SK-N-SH (cell line): ENCODE measurements around the gene TRIM4. TPM values are rescaled to one million over a fixed set of nuclear protein-coding genes. Genes with fewer than 3 reads are reported as not detected.

Source experiments
- CTCF ChIA-PET: fragments of 300-600, 350-600 bp; formaldehyde crosslinking; extraction: SDS; loops from one replicate; lab custom pipeline; 2021; lab: Yijun Ruan, JAX
- POLR2A ChIA-PET: fragments of 350-600 bp; sonication (Branson Sonifier 250); formaldehyde crosslinking; extraction: SDS; loops from one replicate; lab custom pipeline; 2020; ENCODE audit warnings: antibody characterized with exemption, inconsistent platforms; lab: Yijun Ruan, JAX
- DNase-seq: peaks from one replicate; pipeline ENCODE4 v3.0.0; 2012
- H2AFZ ChIP-seq: fragments of 200-600 bp; sonication (generic); 2 replicates; pipeline ENCODE4 v1.8.1; 2016; ENCODE audit warnings: antibody characterized with exemption, mild to moderate bottlenecking, low read depth
- H3F3A ChIP-seq: fragments of 200-600 bp; sonication (generic); replicated peaks from 2 replicates; pipeline ENCODE3; 2016; ENCODE audit warnings: antibody characterized with exemption, mild to moderate bottlenecking; ENCODE audit not compliant: insufficient read depth
- H3K27ac ChIP-seq, 2 experiments: fragments of 200-500 bp in 1 of 2; fragments of 200-600 bp in 1 of 2; sonication (Bioruptor generic) in 1 of 2; sonication (generic), shearing (Covaris generic) in 1 of 2; 2 replicates each; pipeline versions ENCODE4 v1.5.1 to v1.6.1; 2014 to 2016; ENCODE audit warnings: low read depth in 2 of 2, inconsistent platforms in 1 of 2, low read length in 1 of 2, mild to moderate bottlenecking in 1 of 2, mixed read lengths in 1 of 2
- H3K27me3 ChIP-seq: fragments of 200-600 bp; sonication (generic), shearing (Covaris generic); 2 replicates; pipeline ENCODE4 v1.6.1; 2016; ENCODE audit warnings: mixed run types; ENCODE audit not compliant: insufficient read depth
- H3K36me3 ChIP-seq, 2 experiments: fragments of 200-500 bp in 1 of 2; fragments of 200-600 bp in 1 of 2; sonication (Bioruptor generic) in 1 of 2; sonication (generic) in 1 of 2; replicated peaks in 1 of 2; 2 replicates each; pipeline versions ENCODE3 to v1.5.1; 2014 to 2016; ENCODE audit warnings: low read length in 1 of 2, mild to moderate bottlenecking in 1 of 2; ENCODE audit not compliant: insufficient read depth in 2 of 2, control insufficient read depth in 1 of 2
- H3K4me1 ChIP-seq, 2 experiments: fragments of 200-500 bp in 1 of 2; fragments of 200-600 bp in 1 of 2; sonication (Bioruptor generic) in 1 of 2; sonication (generic), shearing (Covaris generic) in 1 of 2; 2 replicates each; pipeline versions ENCODE4 v1.5.1 to v1.6.1; 2014 to 2016; ENCODE audit warnings: low read depth in 1 of 2, low read length in 1 of 2, mixed run types in 1 of 2; ENCODE audit not compliant: insufficient read depth in 2 of 2, control insufficient read depth in 1 of 2
- H3K4me2 ChIP-seq: fragments of 200-600 bp; sonication (generic), shearing (Covaris generic); 2 replicates; pipeline ENCODE4 v1.6.1; 2017; ENCODE audit warnings: mixed run types
- H3K4me3 ChIP-seq, 2 experiments: fragments of 200-500 bp in 1 of 2; fragments of 200-600 bp in 1 of 2; sonication (Bioruptor generic) in 1 of 2; sonication (generic), shearing (Covaris generic) in 1 of 2; 2 replicates each; pipeline versions ENCODE4 v1.5.1 to v1.8.1; 2014 to 2016; ENCODE audit warnings: low read depth in 2 of 2, inconsistent platforms in 1 of 2, low read length in 1 of 2, mild to moderate bottlenecking in 1 of 2, mixed read lengths in 1 of 2, moderate library complexity in 1 of 2
- H3K79me2 ChIP-seq: fragments of 200-600 bp; sonication (generic); 2 replicates; pipeline ENCODE4 v1.8.1; 2017; ENCODE audit warnings: mild to moderate bottlenecking; ENCODE audit not compliant: insufficient read depth
- H3K9ac ChIP-seq: fragments of 200-600 bp; sonication (generic); 2 replicates; pipeline ENCODE4 v1.6.1; 2017; ENCODE audit warnings: mixed run types
- H3K9me2 ChIP-seq: fragments of 200-600 bp; sonication (generic); 2 replicates; pipeline ENCODE4 v1.6.1; 2017; ENCODE audit warnings: mixed run types
- H3K9me3 ChIP-seq: fragments of 200-600 bp; sonication (generic); 2 replicates; pipeline ENCODE4 v1.6.1; 2017; ENCODE audit warnings: mixed run types, mild to moderate bottlenecking, moderate library complexity
- H4K20me1 ChIP-seq: fragments of 200-600 bp; sonication (generic); 2 replicates; pipeline ENCODE4 v1.6.1; 2017; ENCODE audit warnings: mild to moderate bottlenecking, mixed run types; ENCODE audit not compliant: insufficient read depth
- CTCF ChIP-seq: fragments of 200-600 bp; sonication (generic); IDR thresholded peaks from 2 replicates; pipeline ENCODE4 v1.6.1; 2017; ENCODE audit warnings: antibody characterized with exemption, mild to moderate bottlenecking, moderate library complexity
- ELF1 ChIP-seq: IDR thresholded peaks from 2 replicates; pipeline ENCODE4 v1.4.0; 2012
- EZH2phosphoT487 ChIP-seq: fragments of 200-600 bp; sonication (generic); IDR thresholded peaks from 2 replicates; pipeline ENCODE4 v1.6.1; 2017; ENCODE audit warnings: low read depth, mixed run types, mild to moderate bottlenecking, antibody characterized with exemption, moderate library complexity, borderline replicate concordance
- MXI1 ChIP-seq: IDR thresholded peaks from 2 replicates; pipeline ENCODE4 v1.6.1; 2012; ENCODE audit warnings: mild to moderate bottlenecking, low read depth, low read length, improper control_type of control experiment
- POLR2AphosphoS5 ChIP-seq: IDR thresholded peaks from 2 replicates; pipeline ENCODE4 v1.6.1; 2012; ENCODE audit warnings: low read depth, low read length
- RAD21 ChIP-seq: IDR thresholded peaks from 2 replicates; pipeline ENCODE4 v1.6.1; 2012; ENCODE audit warnings: mild to moderate bottlenecking, low read length
- RFX5 ChIP-seq: IDR thresholded peaks from 2 replicates; pipeline ENCODE4 v1.6.1; 2012; ENCODE audit warnings: mild to moderate bottlenecking, improper control_type of control experiment, low read length
- SIN3A ChIP-seq: IDR thresholded peaks from 2 replicates; pipeline ENCODE4 v1.6.1; 2012; ENCODE audit warnings: low read depth, mild to moderate bottlenecking, low read length, moderate library complexity, borderline replicate concordance
- TEAD4 ChIP-seq: IDR thresholded peaks from 2 replicates; pipeline ENCODE4 v1.4.0; 2012; ENCODE audit warnings: mild to moderate bottlenecking, borderline replicate concordance; ENCODE audit not compliant: insufficient read depth
- USF2 ChIP-seq: fragments of 150-350 bp; IDR thresholded peaks from 2 replicates; pipeline ENCODE4 v1.6.1; 2017; ENCODE audit warnings: antibody characterized with exemption, low read length, low read depth, borderline replicate concordance
- ZBTB33 ChIP-seq: IDR thresholded peaks from 2 replicates; pipeline ENCODE4 v1.4.0; 2012; ENCODE audit warnings: low read depth, borderline replicate concordance
- WGBS: methylation state at CpG from one replicate; pipeline ENCODE4 v1.1.6; 2017; ENCODE audit warnings: low lambda C conversion rate; 5-methylcytosine and 5-hydroxymethylcytosine counted together
- polyA plus RNA-seq, 3 experiments: library from polyadenylated mRNA; depleted of rRNA; stranded (reverse); fragments of >200 nt; gene quantifications; 2 replicates each; pipeline ENCODE4 v1.2.3, GENCODE V29; 2012

Gene TRIM4
- polyA plus RNA-seq, 1 of the 3 experiments (the other 2 are of a cell fraction) = 6.6 TPM

- Histone ChIP-seq H3K27ac (no peak within 1 kb of the TSS), H3K79me2 (no peaks in the 10 kb centered on the region), H3K4me1 (no peaks in the 10 kb centered on the region), H2AFZ (no peak within 1 kb of the TSS), H3K9me3 (no peaks in the 10 kb centered on the region), H3K9ac (no peak within 1 kb of the TSS), H3F3A (no peaks in the 10 kb centered on the region), H3K9me2 (no peaks in the 10 kb centered on the region), H3K36me3 (no peaks in the 10 kb centered on the region), H3K4me2 (no peak within 1 kb of the TSS), H4K20me1 (no peaks in the 10 kb centered on the region), H3K27me3 (peaks cover 29% of the 10 kb centered on the region; the same call in 1 of the 2 replicates), H3K4me3 (no peak within 1 kb of the TSS)
- WGBS = 13% methylated on average over 3 of the region's 3 CpGs
- no peak for DNase-seq
- ChIA-PET POLR2A (interaction anchor here (1.3 kb wide), 1 partner anchor 187 kb away, joined by 3 read pairs; no protein-coding TSS in a partner anchor), CTCF (interaction anchor here (0.6 to 1.4 kb wide), 2 partner anchors 31 to 37 kb away, joined by 3 to 4 read pairs; no protein-coding TSS in a partner anchor)
- TF ChIP-seq ELF1 (no peak), CTCF (no peak)
These were observed 42.4 kb downstream of the TRIM4 start, which contains the start of gene OR2AE1 for GRCh38 chr7:99876933-99877332. Gene OR2AE1 (minus strand): TSS chr7:99877033. CDS start chr7:99877033, 0 bp downstream.

- Histone ChIP-seq H3K9me2 (no peaks in the 10 kb centered on the region), H3F3A (no peaks in the 10 kb centered on the region), H3K9me3 (no peaks in the 10 kb centered on the region), H2AFZ (no peak overlapping the region), H3K9ac (no peak overlapping the region), H3K4me2 (no peak overlapping the region), H3K27me3 (peaks cover 28% of the 10 kb centered on the region; the same call in 1 of the 2 replicates), H3K27ac (no peak overlapping the region), H3K4me3 (no peak overlapping the region), H3K4me1 (no peaks in the 10 kb centered on the region), H3K79me2 (no peaks in the 10 kb centered on the region), H3K36me3 (no peaks in the 10 kb centered on the region), H4K20me1 (no peaks in the 10 kb centered on the region)
- 13% methylated on average over 5 of the region's 5 CpGs for WGBS
- TF ChIP-seq SIN3A (no peak), RAD21 (no peak), ZBTB33 (no peak), RFX5 (no peak), EZH2phosphoT487 (no peak), MXI1 (no peak), TEAD4 (no peak), USF2 (no peak), POLR2AphosphoS5 (no peak)
- POLR2A ChIA-PET = interaction anchor here (1.3 kb wide), 1 partner anchor 188 kb away, joined by 3 read pairs; no protein-coding TSS in a partner anchor
- no peak for DNase-seq
- CTCF ChIA-PET = interaction anchor here (1.4 kb wide), 1 partner anchor 37 kb away, joined by 4 read pairs; no protein-coding TSS in a partner anchor
These were observed 42.8 kb downstream of the TRIM4 start for GRCh38 chr7:99876491-99876890.
